T-helper 1 cell (primary cell): ENCODE results near the gene TAF1B.
A peak's percentile ranks its signal among the peaks of the same experiment; 100 is the strongest.

Experiments
- DNase-seq, 5 donors: peaks; one replicate each; pipeline ENCODE4 v3.0.0-alpha.2; 2012 to 2020

TAF1B gene

DNA sequence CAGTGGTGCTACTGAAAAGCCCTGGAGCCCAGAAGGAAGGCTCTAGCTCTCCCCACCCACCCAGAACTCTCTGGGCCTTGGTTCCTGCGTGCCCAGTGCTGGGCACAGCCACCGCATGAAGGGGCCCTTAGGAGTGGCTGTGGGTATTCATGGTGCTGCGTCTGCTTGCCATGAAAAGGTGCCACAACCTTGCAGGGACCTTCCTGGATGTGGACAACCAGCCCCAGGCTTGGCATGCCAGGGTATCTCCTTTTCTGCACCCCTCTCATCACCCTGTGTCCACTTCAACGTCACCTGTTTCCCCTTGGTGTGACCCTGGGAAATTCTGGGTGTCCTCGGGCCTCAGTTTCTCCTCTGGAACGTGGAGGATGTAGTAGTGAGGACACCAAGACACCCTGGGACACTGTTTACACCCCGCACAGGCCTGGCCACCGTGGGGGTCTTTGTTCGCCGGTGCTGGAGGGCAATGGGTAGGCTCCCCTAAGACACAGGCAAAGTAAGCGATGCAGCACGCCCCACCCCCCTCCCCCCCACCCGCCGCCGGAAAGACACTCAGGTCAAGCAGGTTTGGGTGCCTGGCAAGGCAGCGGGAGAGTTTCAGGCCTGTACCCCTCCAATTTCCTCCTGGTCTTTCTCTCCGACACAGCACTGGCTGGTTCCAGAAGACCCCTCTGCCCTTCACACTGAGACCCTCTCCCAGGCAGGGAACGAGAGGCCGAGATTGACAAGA, 34.8 kb upstream of the TAF1B start:
- DNase-seq = no peak

DNA sequence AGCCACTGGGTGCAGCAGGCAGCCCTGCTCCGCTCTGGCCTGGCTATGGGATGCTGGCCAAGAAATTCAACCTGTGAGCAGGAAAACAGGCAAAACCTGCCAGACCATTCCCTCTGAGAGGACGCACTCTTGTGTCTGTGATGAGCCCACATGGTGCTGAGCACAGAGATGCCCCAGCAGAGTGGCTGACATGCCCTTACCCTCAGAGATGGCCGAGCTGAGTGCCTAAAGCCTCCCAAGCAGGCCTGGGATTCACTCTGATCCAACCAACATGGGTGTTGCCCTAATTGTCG, 34.3 kb upstream of the TAF1B start:
- no peak for DNase-seq

DNA sequence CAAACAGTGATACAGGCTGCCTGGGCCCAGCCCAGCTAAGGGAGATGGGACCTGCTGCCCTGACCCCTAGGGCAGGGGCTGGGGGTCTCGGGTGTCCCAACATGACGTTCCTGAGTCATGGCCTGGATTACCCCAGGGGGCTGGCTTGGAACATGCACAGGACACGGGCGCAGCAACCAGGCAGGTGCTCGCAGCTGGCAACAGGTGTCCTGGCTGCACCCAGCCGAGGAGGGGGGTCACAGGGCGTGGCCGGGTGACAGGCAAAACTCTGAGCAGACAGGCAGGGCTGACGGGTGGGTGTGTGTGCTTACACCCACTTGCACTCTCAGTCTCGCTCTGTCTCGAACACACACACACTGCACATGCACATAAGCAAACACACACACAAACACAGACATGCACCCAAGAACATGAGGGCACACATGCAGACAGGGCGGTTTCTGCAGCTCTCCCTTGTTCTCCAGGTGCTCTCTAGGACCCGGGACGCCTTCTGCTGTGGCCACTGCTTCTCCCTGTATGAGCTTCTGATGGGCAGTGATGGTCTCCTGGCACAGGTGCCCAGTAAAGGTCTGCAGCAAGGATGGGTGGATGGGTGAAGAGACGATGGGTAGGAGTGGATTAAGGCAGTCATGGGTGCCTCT, 33.7 kb upstream of the TAF1B start:
- no peak for DNase-seq

DNA sequence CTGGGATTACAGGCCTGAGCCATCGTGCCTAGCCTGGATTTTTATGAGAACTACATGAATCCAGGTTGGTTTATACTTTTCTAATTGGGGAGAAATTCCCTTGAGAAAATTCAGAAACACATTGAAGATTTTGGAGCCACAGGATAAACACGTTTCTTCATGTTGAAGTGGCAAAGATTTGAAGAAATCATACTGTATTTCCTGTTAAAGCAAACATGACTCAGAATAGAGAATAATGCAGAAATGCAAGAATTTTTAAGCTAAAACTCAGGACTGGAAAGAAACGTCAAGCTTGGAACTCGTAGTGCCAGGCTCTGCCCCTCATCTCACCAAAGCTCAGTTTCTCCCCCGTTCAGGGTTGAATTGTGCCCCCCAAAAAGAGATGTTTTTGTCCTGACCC, 32.1 kb upstream of the TAF1B start:
- no peak for DNase-seq

DNA sequence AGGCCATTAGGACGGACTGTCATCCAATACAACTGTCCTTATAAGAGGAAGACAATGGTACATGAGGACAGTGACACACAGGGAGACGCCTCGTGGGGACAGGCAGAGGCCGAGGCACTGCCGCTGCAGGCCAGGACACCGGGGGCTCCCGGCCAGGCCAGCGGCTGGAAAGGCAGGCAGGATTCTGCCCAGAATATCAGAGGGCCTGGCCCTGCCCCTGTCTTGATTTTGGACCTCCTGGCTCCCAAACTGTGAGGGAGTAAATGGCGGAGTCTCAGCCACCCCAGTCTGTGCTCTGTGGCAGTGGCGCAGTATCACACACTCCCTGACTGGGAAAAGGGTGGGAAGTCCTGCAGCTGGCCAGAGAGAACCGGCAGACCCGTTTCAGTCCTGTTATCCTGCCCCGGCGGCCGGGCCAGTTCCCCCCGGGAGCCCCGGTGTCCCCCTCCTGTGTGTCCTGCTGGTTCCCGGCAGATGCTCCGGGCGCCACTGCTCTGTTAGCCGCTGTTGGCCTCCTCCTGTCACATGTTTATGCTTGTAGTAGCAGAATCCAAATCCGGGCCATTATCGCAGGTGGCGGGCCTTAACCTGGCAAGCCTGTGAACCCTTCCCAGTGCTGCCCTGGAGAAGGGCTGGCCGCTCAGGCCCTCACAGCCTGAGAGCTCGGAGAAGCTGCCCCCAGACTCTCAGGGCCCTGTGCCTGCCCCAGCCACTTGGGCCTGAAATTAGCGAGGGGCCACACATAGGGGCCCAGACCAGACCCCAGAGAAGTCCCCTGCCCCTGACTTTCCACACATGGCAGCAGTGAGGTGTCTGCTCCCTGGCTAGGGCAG, 31.4 kb upstream of the TAF1B start:
- no peak for DNase-seq

DNA sequence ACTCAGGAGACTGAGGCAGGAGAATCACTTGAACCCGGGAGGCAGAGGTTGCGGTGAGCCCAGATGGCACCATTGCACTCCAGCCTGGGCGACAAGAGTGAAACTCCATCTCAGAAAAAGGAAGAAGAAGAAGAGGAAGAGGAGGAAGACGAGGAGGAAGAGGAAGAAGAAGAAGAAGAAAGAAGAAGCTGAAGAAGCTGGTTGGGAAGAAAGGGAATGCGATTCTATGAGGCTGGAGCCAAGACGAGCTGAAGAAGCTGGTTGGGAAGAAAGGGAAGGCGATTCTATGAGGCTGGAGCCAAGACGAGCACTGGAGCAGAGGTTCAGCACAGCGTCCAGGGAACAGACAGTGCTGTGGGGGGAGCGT, 30.3 kb upstream of the TAF1B start:
- DNase-seq = no peak

DNA sequence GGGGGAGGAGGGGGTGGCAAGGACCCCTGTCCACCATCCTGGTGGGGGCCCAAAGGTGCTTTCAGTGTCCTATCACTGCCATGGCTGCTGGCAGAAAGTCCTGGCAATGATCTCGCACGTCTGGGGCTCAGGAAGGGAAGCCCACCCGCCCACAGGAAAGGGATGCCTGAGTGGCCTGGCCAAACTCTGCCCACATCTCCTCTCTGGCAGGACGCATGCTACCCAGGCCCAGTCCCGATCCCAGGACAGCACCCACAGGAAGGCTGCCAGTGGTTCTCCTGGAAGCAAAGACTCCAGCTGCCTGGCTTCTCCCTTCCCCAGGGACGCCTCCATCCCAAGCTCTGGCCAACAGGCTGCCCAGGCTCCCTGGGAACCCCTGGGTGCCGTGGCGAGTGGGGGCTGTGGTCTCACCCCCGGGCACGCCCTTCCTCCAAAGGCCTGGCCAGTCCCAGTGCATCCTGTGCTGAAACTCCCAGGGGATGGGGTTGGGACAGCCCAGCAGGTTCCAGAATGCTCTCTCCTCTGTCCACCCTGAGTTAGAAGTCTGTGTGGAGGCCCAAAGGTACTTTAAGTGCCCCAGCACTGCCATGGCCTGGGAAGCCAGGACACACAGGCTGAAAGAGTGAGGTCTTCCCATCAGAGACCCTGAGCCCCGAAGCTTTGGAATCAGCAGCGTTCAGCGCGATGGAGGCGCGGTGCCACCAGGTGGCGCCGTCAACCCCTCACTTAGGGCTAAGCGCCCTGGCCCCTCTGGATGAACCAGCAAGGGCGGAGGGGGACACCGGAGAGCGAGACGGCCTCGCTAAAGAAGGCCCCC, 29.8 kb upstream of the TAF1B start:
- peak; percentile 35 to 66 (median 43) for DNase-seq

DNA sequence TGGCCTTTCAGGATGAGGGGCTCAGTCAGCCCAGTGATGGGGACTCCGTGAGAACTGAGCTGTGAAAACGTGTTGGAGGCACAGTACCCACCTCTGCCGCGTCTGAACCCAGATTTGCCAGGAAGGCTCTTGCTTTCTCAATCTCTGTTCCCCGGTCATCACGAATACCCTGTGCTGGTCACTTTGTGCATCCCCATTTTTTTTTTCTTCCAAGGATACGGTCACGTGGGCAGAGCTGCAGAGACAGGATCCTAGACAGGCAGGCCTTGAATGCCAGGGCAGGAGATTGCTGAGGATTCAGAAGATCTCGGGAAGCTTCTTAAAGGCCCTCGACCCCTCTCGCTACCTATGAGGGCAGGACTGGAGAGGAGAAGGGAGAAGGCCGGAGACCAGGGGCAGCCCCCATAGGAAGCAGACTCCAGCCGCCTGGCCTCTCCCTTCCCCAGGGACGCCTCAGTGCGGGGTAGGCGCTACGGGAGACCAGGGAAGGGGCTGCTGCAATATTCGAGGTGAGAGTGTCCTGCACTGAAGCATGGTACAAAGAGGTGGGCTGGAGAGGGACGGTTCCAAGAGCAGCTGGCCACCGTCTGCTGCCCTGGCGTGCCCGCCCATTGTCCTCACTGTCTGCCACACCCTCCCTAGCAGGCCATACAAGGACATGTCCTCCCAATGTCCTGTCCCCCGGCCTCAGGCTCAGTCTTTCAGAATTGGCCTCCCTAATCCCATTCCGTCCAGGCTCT, 29.0 kb upstream of the TAF1B start:
- DNase-seq = no peak

DNA sequence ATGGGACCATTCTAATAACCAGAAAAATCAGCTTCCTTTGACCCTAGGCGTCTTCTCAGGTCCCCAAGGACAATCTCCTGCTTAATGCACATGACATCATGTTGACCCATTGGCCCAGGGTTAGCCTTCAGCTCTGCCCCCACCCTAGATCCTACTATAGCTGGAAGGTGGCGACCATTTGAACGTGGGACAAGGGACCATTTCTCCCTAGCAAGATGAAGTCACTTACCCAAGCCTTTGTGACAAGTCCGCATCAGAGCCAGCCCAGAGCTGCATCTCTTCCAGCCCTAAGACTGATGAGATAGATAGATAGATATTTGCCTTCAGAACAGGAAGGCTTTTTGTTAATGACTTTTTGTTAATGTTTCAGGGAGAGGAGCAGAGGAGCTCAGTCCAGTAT, 28.2 kb upstream of the TAF1B start:
- no peak for DNase-seq

DNA sequence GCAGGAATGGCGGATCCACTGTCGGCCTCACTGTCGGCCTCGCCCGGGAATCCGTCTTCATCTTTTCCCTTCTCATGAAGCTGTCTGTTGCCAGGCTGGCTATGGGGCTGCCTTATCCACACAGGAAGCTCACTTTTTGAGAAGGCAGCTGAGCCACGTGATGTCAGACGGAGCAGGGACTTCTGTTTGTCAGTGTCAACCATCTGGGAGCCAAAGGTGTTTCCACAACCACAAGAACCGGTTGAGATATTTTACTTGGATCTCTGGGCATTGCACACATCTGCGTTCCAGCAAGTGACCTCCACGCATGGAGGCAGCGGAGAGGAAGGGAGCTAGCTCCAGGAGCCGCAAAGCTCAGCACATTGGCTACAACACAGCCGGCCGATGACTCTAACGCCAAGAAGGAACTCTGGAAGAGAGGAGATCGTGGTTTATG, 27.4 kb upstream of the TAF1B start:
- no peak for DNase-seq

DNA sequence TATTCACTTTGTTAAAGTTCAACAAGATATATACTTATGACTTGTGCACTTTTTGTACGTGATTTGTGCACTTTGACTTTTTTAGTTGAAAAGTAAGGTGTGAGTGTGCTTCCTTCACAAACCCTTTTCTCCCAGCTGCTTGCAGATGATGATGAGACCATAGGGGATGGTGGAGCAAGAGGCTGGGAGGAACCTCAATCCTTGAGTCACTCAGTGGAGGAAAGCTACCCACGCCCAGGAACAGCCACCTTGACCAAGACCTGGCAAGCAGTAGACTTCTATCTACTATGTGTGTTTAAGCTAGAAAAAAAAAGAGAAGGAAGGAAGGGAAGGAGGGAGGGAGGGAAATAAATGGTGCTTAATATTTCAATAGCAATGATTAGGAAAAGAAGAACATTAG, 25.2 kb upstream of the TAF1B start:
- DNase-seq = no peak

DNA sequence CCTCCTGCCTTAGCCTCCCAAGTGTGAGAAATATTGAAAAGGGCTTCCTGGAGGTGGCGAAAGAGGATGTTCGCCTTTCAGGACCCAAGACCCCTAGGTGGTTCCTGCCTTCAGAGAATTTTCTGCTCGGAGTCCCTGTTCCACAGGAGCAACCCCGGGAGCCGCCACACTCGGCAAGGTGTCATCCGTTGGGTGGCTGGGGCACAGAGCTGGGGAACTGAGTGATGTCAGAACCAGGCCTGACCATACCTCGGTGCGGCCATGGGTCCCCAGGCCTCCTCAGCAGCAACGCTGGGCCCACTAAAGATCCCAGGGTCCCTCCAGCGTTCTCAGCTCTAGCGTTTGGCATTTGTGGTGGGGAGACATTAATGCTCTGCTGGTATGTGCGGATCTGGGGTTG, 23.7 kb upstream of the TAF1B start:
- DNase-seq = no peak

DNA sequence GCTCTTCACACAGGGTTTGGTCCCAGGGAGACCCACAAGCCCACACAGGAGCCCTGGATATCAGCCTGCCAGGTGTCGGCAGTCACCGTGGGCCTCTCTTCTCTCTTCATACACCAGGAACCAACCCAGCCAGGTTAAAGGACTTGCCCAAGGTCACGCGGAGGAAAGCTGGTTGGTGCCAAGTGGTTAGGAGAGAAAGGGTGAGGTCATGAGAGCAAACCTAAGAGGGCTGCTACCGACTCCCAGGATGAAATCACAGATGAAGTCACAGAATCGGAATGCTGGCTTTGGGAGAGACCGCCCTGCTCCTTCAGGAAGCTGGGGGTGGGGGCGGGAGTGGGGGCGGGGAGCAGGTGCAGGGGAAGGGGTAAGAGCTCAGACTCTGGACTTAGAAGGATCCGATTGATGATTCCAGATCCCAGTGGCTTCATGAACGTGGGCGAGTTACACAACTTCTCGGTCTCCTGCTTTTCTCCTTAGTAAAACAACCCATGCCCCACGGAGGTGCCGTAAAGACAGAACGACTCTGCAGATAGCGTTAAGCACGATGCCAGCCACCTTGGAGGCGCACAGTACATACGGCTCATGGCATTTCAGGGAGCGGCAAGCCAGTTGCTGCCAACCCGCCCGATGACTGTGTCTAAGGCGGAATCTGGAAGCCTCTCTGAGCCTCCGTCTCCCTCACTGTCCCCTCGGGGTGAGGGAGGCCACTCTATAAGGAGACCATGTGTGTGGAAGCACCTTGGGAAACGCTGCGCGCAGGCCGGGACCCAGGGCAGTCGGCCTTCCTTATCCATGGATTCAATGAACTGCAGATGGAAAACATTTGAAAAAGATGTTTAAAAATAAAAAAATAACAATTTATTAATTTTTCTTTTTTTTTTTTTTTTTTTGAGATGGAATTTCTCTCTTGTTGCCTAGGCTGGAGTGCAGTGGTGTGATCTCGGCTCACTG, 23.0 kb upstream of the TAF1B start:
- DNase-seq = no peak

DNA sequence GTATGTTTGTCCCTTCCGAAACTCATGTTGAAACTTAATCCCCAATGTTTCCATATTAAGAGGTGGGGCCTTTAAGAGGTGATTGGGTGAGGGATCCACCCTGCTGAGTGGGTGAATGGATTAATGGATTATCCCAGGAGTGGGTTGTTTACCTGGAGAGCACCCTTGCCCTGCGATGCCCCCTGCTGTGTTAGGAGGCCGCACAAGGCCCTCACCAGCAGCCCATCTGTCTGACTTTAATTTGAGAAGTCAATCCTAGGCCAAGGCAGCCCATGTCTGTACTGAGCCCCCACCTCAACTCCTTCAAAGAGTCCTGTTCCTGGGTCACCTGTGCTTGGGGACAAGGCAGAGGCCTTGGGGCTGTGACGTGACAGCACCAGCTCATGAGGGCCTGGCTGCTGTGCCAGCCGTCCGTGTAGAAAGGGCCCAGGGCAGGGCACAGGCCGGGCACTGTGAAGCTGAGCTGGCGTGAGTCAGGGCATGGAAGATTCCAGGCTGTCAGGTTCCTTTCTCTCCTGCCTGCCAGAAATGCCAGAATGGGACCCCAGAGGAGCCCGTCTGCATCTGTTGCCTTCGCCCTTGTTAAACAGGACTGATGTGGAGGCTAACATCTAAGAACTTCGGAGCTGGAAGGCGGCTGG, 21.3 kb upstream of the TAF1B start:
- no peak for DNase-seq

DNA sequence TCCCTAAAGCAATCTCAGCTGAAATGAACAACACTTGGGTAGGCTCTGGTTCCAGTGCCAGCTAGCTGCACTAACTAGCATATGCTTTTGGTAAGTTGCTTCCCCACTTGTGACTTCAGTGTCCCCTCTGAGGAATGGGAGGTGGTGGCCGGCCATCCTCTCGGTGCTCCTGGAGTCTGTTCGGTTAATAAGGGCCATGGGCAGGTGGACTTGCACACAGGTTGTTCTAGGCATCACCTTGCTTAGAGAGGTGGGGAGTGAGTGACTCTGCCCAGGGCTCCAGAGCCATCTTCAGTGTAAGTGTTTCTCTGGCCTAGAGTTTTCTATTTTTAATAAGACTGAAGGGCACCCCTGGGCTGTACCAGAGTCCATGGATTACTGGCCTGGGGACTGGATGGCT, 18.8 kb upstream of the TAF1B start:
- no peak for DNase-seq

DNA sequence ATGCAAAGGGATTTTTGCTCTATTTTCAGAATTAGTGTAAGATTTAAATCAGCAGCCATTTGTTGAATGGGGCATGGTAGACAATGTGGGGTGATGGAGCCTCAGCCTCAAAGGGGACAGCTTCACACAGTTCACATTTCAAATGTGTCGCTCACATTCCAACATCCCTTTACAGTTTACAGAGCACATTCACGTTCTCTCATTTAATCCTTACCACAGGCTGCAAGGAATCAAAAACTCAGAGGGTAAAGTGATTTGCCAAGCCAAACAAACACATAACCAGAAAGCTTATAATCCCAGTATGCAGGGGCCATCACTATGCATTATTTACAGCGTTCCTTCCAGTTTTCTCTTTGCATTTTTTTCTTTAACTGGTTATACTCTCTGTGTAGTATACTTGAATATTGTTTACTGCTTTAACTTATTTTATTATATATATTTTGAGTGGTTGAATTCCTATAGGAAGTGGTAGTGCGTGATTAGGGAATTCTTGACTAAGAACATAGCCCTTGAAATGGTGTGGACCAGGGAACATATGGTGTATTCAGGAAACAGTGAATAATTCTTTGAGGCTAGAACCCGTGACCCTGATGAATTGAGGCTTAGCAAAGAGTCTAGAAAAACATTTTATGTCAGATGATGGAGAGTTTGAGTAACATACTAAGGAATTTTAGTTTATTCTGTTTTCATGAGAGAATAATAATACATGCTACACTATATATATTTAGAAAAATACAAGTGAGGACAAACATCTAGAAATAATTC, 18.1 kb upstream of the TAF1B start:
- DNase-seq = no peak

DNA sequence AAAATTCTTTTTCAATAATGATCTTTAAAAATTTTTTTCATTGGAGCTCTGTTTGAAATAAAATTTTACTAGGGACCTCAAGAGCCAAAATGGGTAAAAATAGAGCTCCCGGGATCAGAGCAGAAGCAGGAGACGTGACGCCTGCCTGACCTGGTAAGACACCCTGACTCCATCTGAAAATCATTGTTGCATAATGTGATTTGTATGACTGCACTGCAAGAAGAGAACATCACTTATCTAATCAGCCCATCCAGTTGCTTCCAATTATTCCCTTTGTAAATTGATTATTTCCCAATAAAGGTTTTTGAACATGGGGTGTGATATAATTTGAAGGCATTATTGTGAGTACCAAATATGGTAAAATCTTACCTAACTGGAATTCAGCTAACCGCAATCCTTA, 17.1 kb upstream of the TAF1B start:
- DNase-seq = no peak

DNA sequence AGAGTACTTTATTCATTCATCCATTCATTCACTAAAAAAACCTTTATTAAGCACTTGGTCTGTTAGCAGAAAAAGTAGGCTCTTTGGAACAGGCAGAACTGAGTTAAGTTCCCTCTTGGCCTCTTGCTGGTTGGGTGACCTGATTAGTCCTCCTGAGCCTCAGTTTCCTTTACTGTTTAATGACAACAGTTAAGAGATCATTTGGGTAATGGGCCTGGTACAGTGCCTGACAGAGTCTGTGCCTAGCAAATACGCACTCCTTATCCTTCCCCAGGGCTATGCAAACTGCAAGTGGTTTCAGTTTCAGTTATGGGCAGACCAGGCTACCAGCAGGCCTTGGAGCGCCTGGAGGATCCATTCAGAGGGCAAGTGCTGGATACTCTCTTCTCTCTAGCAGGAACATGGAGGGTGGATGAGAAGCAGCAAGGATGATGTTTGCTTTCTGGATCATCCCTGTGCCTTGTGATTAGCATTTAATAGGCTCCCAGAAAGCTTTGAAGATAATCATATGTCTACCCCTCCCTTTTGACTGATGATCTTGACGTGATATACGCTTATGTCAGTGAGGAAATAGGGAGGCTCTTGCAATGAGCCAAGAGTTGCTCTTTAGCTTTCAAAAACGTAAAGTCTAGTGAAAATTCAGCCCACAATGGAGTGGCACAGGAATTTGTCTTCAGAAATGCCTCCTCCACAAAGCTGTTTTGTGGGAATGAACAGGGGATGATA, 12.4 kb upstream of the TAF1B start:
- no peak for DNase-seq

DNA sequence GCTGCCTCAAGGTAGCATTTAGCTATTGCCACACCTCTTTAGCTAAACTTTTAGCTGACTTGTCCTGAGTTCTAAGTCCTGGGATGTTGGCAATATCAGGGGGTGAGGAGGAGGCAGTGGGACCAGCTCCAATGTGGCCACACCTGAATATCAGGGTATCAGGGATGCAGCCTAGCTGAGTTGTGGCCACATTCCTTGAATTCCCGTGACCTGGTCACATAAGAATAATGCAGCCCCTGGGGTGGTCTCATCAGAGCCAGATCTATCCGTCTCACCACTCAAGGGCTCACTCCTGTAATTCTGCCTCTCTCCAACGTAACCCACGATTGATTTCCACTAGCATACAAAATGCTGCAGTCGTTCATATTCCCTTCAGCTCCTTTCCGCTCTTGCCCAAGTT, 11.6 kb upstream of the TAF1B start:
- DNase-seq = no peak
